HG03196 (cell line): ENCODE results near the gene GTSE1.

ENCODE experiments used
- ATAC-seq: cut with Tn5 transposase; IDR thresholded peaks from one replicate; pipeline ENCODE4 v1.9.1; 2021; ENCODE audit not compliant: unreplicated experiment

GTSE1 gene

GRCh38 chr22:46362934-46363515, 66.4 kb downstream of the GTSE1 start:
- no peak for ATAC-seq

GRCh38 chr22:46363611-46364321, 67.1 kb downstream of the GTSE1 start:
- ATAC-seq: no peak

GRCh38 chr22:46364341-46365165, 67.9 kb downstream of the GTSE1 start:
- no peak for ATAC-seq

- ATAC-seq: no peak
Measured at GRCh38 chr22:46365166-46365624, 68.5 kb downstream of the GTSE1 start.

- no peak for ATAC-seq
Measured at GRCh38 chr22:46366327-46366731, 69.7 kb downstream of the GTSE1 start.

- ATAC-seq: no peak
Measured at GRCh38 chr22:46366801-46367706, 70.4 kb downstream of the GTSE1 start.

GRCh38 chr22:46367707-46368191, 71.1 kb downstream of the GTSE1 start:
- ATAC-seq: no peak

- ATAC-seq: no peak
Measured at GRCh38 chr22:46368422-46368821, 71.8 kb downstream of the GTSE1 start.

GRCh38 chr22:46368871-46369715, 72.4 kb downstream of the GTSE1 start:
- no peak for ATAC-seq

GRCh38 chr22:46369716-46370583, 73.3 kb downstream of the GTSE1 start:
- no peak for ATAC-seq

GRCh38 chr22:46370584-46371291, 74.1 kb downstream of the GTSE1 start:
- ATAC-seq: no peak

GRCh38 chr22:46371623-46372226, 75.1 kb downstream of the GTSE1 start:
- no peak for ATAC-seq

GRCh38 chr22:46372686-46373085, 76.0 kb downstream of the GTSE1 start:
- ATAC-seq: no peak

GRCh38 chr22:46373159-46373558, 76.5 kb downstream of the GTSE1 start:
- ATAC-seq: no peak

GRCh38 chr22:46373921-46374662, 77.4 kb downstream of the GTSE1 start:
- no peak for ATAC-seq

GRCh38 chr22:46374663-46375474, 78.2 kb downstream of the GTSE1 start:
- no peak for ATAC-seq
